Esophagus squamous epithelium (tissue), 5 donors: Measurements from ENCODE around the gene ILK. TPM values are rescaled to one million over a fixed set of nuclear protein-coding genes. Genes with fewer than 3 reads are reported as not detected.

Experiments used
- DNase-seq: peaks from one replicate; lab custom pipeline; 2025; lab: John Stamatoyannopoulos, UW
- H3K27ac ChIP-seq, 4 donors: fragments of 200-600 bp; sonication (generic); one replicate each; pipeline ENCODE4 v1.5.1; 2016 to 2019; ENCODE audit warnings: mild to moderate bottlenecking in 1 of 4
- H3K27me3 ChIP-seq, 4 donors: fragments of 200-600 bp; sonication (generic); 1 replicate in 3 of 4; 2 replicates in 1 of 4; pipeline versions ENCODE4 v1.5.1 to v1.6.0; 2017 to 2021; ENCODE audit warnings: antibody characterized with exemption in 1 of 4
- H3K36me3 ChIP-seq, 3 donors: fragments of 200-600 bp; sonication (generic); one replicate each; pipeline ENCODE4 v1.5.1; 2016 to 2019
- H3K4me1 ChIP-seq, 3 donors: fragments of 200-600 bp; sonication (generic); one replicate each; pipeline ENCODE4 v1.5.1; 2017 to 2019
- H3K4me3 ChIP-seq, 4 donors: fragments of 200-600 bp; sonication (generic); 1 replicate in 3 of 4; 2 replicates in 1 of 4; pipeline ENCODE4 v1.5.1; 2016 to 2019; ENCODE audit warnings: mild to moderate bottlenecking in 2 of 4, moderate library complexity in 1 of 4
- H3K9me3 ChIP-seq, 3 donors: fragments of 200-600 bp; sonication (generic); one replicate each; pipeline ENCODE4 v1.5.1; 2016 to 2019
- POLR2A ChIP-seq, 4 donors: fragments of 450-650 bp; IDR thresholded peaks; one replicate each; pipeline ENCODE4 v1.6.1; 2017; ENCODE audit warnings: antibody characterized with exemption in 4 of 4, mild to moderate bottlenecking in 4 of 4, moderate library complexity in 3 of 4
- WGBS, 2 donors: methylation state at CpG; one replicate each; pipeline ENCODE4 v1.1.5; 2018; 5-methylcytosine and 5-hydroxymethylcytosine counted together
- intact Hi-C: fragments of 100-400 bp; cut with DNase I; formaldehyde crosslinking; loops from one replicate; pipeline ENCODE4 v1.15.0; 2022
- total RNA-seq, 4 donors: library from RNA; depleted of rRNA; stranded (reverse); fragments of >200 nt; gene quantifications; one replicate each; pipeline ENCODE4 v1.1.0, GENCODE V29; 2016
- TF ChIP-seq, protein P1 (sequence below), 6 experiments: fragments of 450-650 bp in 4 of 6; fragments of 200-600 bp in 2 of 6; sonication (generic) in 2 of 6; IDR thresholded peaks; one replicate each; pipeline ENCODE4 v1.5.1; 2016 to 2019; ENCODE audit warnings: antibody characterized with exemption in 6 of 6, mild to moderate bottlenecking in 4 of 6, moderate library complexity in 4 of 6
- donor health status: DM: yes; HTN: yes; CAD: no.

Gene ILK
- total RNA-seq, 4 donors from 2014 or later, result 34.5 to 128 (median 49.5) TPM

DNA sequence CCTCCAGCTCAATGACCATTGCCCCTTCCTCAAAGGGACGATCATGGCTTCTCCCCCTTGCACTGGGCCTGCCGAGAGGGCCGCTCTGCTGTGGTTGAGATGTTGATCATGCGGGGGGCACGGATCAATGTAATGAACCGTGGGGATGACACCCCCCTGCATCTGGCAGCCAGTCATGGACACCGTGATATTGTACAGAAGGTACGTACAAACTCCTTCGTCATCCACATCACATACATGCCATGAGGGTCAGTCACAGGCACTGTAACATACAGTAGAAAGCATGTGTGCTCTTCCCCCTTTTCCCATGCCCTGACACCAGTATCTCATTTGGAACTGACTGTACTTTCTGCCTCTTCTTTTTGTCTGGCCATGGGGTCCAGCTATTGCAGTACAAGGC, 4.4 kb downstream of the ILK start:
- peak overlapping the region; percentile 90 to 99 (median 96) for H3K27ac ChIP-seq
- DNase-seq, result no peak
- 63 to 91% methylated on average over 2 to 9 of the region's 9 CpGs for WGBS, 2 donors
- peak overlapping the region in 1 of 4 donors; percentile 88 for H3K4me3 ChIP-seq
- peaks cover 16 to 81% (median 53%) of the 10 kb centered on the region in 3 donors for H3K4me1 ChIP-seq
- no peaks in the 10 kb centered on the region for H3K9me3 ChIP-seq
- no peaks in the 10 kb centered on the region for H3K27me3 ChIP-seq
- TF ChIP-seq, protein P1, sequence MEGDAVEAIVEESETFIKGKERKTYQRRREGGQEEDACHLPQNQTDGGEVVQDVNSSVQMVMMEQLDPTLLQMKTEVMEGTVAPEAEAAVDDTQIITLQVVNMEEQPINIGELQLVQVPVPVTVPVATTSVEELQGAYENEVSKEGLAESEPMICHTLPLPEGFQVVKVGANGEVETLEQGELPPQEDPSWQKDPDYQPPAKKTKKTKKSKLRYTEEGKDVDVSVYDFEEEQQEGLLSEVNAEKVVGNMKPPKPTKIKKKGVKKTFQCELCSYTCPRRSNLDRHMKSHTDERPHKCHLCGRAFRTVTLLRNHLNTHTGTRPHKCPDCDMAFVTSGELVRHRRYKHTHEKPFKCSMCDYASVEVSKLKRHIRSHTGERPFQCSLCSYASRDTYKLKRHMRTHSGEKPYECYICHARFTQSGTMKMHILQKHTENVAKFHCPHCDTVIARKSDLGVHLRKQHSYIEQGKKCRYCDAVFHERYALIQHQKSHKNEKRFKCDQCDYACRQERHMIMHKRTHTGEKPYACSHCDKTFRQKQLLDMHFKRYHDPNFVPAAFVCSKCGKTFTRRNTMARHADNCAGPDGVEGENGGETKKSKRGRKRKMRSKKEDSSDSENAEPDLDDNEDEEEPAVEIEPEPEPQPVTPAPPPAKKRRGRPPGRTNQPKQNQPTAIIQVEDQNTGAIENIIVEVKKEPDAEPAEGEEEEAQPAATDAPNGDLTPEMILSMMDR (IDR thresholded peaks at IDR 0.05), result no peak
- no peak for TF ChIP-seq POLR2A (IDR thresholded peaks at IDR 0.05)
- H3K36me3 ChIP-seq, result peaks cover 29 to 38% (median 29%) of the 10 kb centered on the region in 3 donors
- intact Hi-C loops, result no loop called here

DNA sequence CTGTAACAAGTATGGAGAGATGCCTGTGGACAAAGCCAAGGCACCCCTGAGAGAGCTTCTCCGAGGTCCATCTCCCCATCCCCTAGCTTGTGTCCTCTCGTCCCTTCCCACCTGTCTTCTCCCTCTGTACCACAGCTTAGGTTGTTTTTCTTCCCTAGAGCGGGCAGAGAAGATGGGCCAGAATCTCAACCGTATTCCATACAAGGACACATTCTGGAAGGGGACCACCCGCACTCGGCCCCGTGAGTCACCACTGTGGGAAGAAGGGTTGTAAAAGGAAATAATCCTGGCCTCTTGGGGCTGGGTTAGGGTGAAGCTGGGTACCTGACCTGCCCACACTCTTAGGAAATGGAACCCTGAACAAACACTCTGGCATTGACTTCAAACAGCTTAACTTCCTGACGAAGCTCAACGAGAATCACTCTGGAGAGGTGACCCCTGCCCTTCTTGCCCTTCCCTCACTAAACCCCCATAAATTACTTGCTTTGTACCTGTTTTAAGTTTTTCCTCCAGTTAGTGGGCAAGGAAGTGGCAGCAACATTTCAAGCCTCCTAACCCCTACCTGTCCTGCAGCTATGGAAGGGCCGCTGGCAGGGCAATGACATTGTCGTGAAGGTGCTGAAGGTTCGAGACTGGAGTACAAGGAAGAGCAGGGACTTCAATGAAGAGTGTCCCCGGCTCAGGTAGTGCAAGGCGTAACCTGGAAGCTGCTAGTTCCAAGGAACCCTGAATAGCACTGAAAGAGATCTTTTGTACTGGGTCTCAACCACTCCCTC, 5.3 kb downstream of the ILK start:
- no peak for TF ChIP-seq POLR2A (IDR thresholded peaks at IDR 0.05)
- TF ChIP-seq, protein P1 (IDR thresholded peaks at IDR 0.05), result no peak
- Histone ChIP-seq H3K36me3 (peaks cover 29 to 38% (median 29%) of the 10 kb centered on the region in 3 donors), H3K4me1 (peaks cover 16 to 88% (median 58%) of the 10 kb centered on the region in 3 donors), H3K27me3 (no peaks in the 10 kb centered on the region), H3K27ac (peak overlapping the region; percentile 90 to 99 (median 96)), H3K9me3 (no peaks in the 10 kb centered on the region), H3K4me3 (no peak overlapping the region)
- intact Hi-C loops, result no loop called here
- DNase-seq, result no peak
- 73 to 87% methylated on average over 7 to 11 of the region's 14 CpGs for WGBS, 2 donors

DNA sequence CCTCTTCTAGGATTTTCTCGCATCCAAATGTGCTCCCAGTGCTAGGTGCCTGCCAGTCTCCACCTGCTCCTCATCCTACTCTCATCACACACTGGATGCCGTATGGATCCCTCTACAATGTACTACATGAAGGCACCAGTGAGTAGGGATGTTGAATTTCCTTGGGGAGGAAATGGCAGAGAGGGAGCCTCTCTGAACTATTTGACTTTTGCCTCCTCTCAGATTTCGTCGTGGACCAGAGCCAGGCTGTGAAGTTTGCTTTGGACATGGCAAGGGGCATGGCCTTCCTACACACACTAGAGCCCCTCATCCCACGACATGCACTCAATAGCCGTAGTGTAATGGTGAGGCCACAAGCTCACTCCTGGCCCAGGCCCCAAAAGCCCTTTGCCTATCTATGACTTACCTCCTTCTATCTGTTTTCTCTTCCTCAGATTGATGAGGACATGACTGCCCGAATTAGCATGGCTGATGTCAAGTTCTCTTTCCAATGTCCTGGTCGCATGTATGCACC, 6.0 kb downstream of the ILK start:
- Histone ChIP-seq H3K27me3 (no peaks in the 10 kb centered on the region), H3K4me3 (no peak overlapping the region), H3K27ac (peak overlapping the region; percentile 90 to 99 (median 96)), H3K4me1 (peaks cover 16 to 84% (median 56%) of the 10 kb centered on the region in 3 donors), H3K36me3 (peaks cover 29 to 44% (median 29%) of the 10 kb centered on the region in 3 donors), H3K9me3 (no peaks in the 10 kb centered on the region)
- DNase-seq, result no peak
- intact Hi-C loops, result loop anchor here (10.0 kb wide), 1 partner anchor 125 kb away; the partner anchor contains the start of genes ARFIP2 and TIMM10B
- 76 to 78% methylated on average over 6 to 8 of the region's 8 CpGs for WGBS, 2 donors
- TF ChIP-seq, protein P1 (IDR thresholded peaks at IDR 0.05), result no peak
- no peak for TF ChIP-seq POLR2A (IDR thresholded peaks at IDR 0.05)

DNA sequence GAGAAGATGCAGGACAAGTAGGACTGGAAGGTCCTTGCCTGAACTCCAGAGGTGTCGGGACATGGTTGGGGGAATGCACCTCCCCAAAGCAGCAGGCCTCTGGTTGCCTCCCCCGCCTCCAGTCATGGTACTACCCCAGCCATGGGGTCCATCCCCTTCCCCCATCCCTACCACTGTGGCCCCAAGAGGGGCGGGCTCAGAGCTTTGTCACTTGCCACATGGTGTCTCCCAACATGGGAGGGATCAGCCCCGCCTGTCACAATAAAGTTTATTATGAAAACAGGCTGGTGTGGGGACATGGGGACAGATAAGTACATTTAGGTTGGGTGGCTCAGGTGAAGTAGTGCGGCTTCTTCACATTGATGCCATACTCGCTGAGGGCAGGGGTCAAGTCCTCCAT, 7.0 kb downstream of the ILK start:
- Histone ChIP-seq H3K4me1 (peaks cover 16 to 73% (median 48%) of the 10 kb centered on the region in 3 donors), H3K27me3 (no peaks in the 10 kb centered on the region), H3K36me3 (peaks cover 34 to 54% (median 35%) of the 10 kb centered on the region in 3 donors), H3K9me3 (no peaks in the 10 kb centered on the region), H3K4me3 (peak overlapping the region in 2 of 4 donors; percentile 92), H3K27ac (peak overlapping the region; percentile 93 to 99 (median 98))
- no peak for DNase-seq
- intact Hi-C loops, result loop anchor here (10.0 kb wide), 1 partner anchor 126 kb away; the partner anchor contains the start of genes ARFIP2 and TIMM10B
- no peak for TF ChIP-seq POLR2A (IDR thresholded peaks at IDR 0.05)
- TF ChIP-seq, protein P1 (IDR thresholded peaks at IDR 0.05), result no peak
- 81 to 100% methylated on average over 2 to 3 of the region's 6 CpGs for WGBS, 2 donors
